NOMO-1 treated with DMSO at 0.1 percent for 48 hours (cell line): ENCODE results near the gene PNPLA7.
"Not testable (repeated sequence)": the region's sequence is repeated elsewhere in the genome, so short reads cannot be mapped to it uniquely, and the experiment has no call there.

Experiments
- DNase-seq: peaks from one replicate; lab custom pipeline; 2025; ENCODE audit not compliant: unreplicated experiment; lab: John Stamatoyannopoulos, UW

PNPLA7 gene

GRCh38 chr9:137575716-137576411 is 25.7 kb upstream of the PNPLA7 start:
- DNase-seq = peak; percentile 70

- peak; percentile 45 for DNase-seq
These were observed 25.1 kb upstream of the PNPLA7 start for GRCh38 chr9:137575364-137575715.

- no peak for DNase-seq
These were observed 24.0 kb upstream of the PNPLA7 start for GRCh38 chr9:137574192-137574591.

- DNase-seq = no peak
These were observed 20.4 kb upstream of the PNPLA7 start for GRCh38 chr9:137570566-137570965.

GRCh38 chr9:137569609-137570203 is 19.5 kb upstream of the PNPLA7 start:
- no peak for DNase-seq

- not testable (repeated sequence) for DNase-seq
These were observed 18.2 kb upstream of the PNPLA7 start for GRCh38 chr9:137568445-137568844.

GRCh38 chr9:137564817-137565411 is 14.7 kb upstream of the PNPLA7 start:
- peak; percentile 12 for DNase-seq

GRCh38 chr9:137564134-137564533 is 13.9 kb upstream of the PNPLA7 start:
- no peak for DNase-seq

- DNase-seq = no peak
These were observed 7.9 kb upstream of the PNPLA7 start for GRCh38 chr9:137558127-137558526.

- DNase-seq = no peak
These were observed 6.1 kb upstream of the PNPLA7 start for GRCh38 chr9:137556069-137556838.

- no peak for DNase-seq
These were observed 5.0 kb upstream of the PNPLA7 start for GRCh38 chr9:137555179-137555578.

- no peak for DNase-seq
These were observed 4.1 kb upstream of the PNPLA7 start for GRCh38 chr9:137554349-137554748.

GRCh38 chr9:137553654-137554053 is 3.5 kb upstream of the PNPLA7 start:
- not testable (repeated sequence) for DNase-seq

- DNase-seq = peak; percentile 35
These were observed 2.0 kb upstream of the PNPLA7 start for GRCh38 chr9:137552022-137552768.

GRCh38 chr9:137551264-137552021 is 1.2 kb upstream of the PNPLA7 start, which contains the start of gene MRPL41:
Gene MRPL41 (plus strand): TSS chr9:137551879. CDS start chr9:137552082, 203 bp downstream.
- DNase-seq = peak; percentile 93

GRCh38 chr9:137550958-137551263 is 709 bp upstream of the PNPLA7 start:
- not testable (repeated sequence) for DNase-seq

- no peak for DNase-seq
These were observed 2.3 kb downstream of the PNPLA7 start for GRCh38 chr9:137547687-137548543.

- DNase-seq = no peak
These were observed 5.1 kb downstream of the PNPLA7 start for GRCh38 chr9:137545123-137545522.

GRCh38 chr9:137544176-137544760 is 5.9 kb downstream of the PNPLA7 start:
- no peak for DNase-seq
